Measurements from ENCODE around the gene DIS3L2. TPM values are rescaled to one million over a fixed set of nuclear protein-coding genes. Genes with fewer than 3 reads are reported as not detected.

DIS3L2 gene
- total RNA-seq, 1 experiment from 2014 or later: 28.5 TPM

GRCh38 chr2:232367591-232368233 lies 406.2 kb downstream of the DIS3L2 start:
- Mint-ChIP-seq H3K9me3 (no peaks in the 10 kb centered on the region), H3K27me3 (ENCODE audit: low read depth) (no peaks in the 10 kb centered on the region; the same call in 1 of the 2 replicates), H3K27ac (no peak overlapping the region), H3K36me3 (no peaks in the 10 kb centered on the region), H3K4me1 (peaks cover 9% of the 10 kb centered on the region), H3K4me3 (no peak overlapping the region)
- POLR2A ChIA-PET: interaction anchor here (0.6 to 1.8 kb wide), 2 partner anchors 62 to 68 kb away, joined by 3 to 6 read pairs; no protein-coding TSS in a partner anchor
- TF ChIP-seq FOXP4 (CRISPR knock-in tag; IDR thresholded peaks at IDR 0.05) (0 out of 2 replicates have a peak, but pooled peaks have one; percentile 11), PRDM15 (CRISPR knock-in tag; IDR thresholded peaks at IDR 0.05) (0 out of 2 replicates have a peak, but pooled peaks have one; percentile 13), CTCF (IDR thresholded peaks at IDR 0.05) (peak; percentile 47), FOXJ3 (CRISPR knock-in tag; IDR thresholded peaks at IDR 0.05; ENCODE audit: borderline replicate concordance) (no peak)
- DNase-seq (ENCODE audit: low spot score) (peak; percentile 83), ATAC-seq (peak; percentile 58)
- CTCF ChIA-PET: interaction anchor here (0.5 to 6.4 kb wide), 37 partner anchors 9 to 467 kb away, joined by 3 to 78 read pairs (median 6); partner anchors contain the start of genes ALPP and CHRND

GRCh38 chr2:232368311-232368731 lies 406.8 kb downstream of the DIS3L2 start:
- ChIA-PET POLR2A (interaction anchor here (1.8 kb wide), 1 partner anchor 68 kb away, joined by 6 read pairs; no protein-coding TSS in a partner anchor), CTCF (interaction anchor here (0.6 to 6.4 kb wide), 20 partner anchors 8 to 440 kb away, joined by 3 to 78 read pairs (median 9); partner anchors contain the start of gene ALPP)
- no peaks in the 10 kb centered on the region; the same call in 1 of the 2 replicates for H3K27me3 Mint-ChIP-seq (ENCODE audit: low read depth)
- peak; percentile 19 for DNase-seq (ENCODE audit: low spot score)
- H3K4me3 Mint-ChIP-seq: no peak overlapping the region
- H3K4me1 Mint-ChIP-seq: peaks cover 9% of the 10 kb centered on the region
- peak; percentile 6; the same call in 1 of the 2 replicates for ATAC-seq
- no peaks in the 10 kb centered on the region for H3K9me3 Mint-ChIP-seq
- TF ChIP-seq ZNF416 (CRISPR knock-in tag; IDR thresholded peaks at IDR 0.05) (no peak), FOXP1 (CRISPR knock-in tag; IDR thresholded peaks at IDR 0.05; ENCODE audit: borderline replicate concordance) (no peak), GRHL2 (CRISPR knock-in tag; IDR thresholded peaks at IDR 0.05; ENCODE audit: insufficient replicate concordance, severe bottlenecking) (no peak), NFATC4 (CRISPR knock-in tag; IDR thresholded peaks at IDR 0.05) (no peak), MXD4 (CRISPR knock-in tag; IDR thresholded peaks at IDR 0.05; ENCODE audit: borderline replicate concordance) (no peak), E2F5 (CRISPR knock-in tag; IDR thresholded peaks at IDR 0.05) (no peak), NR3C1 (CRISPR knock-in tag; conservative IDR thresholded peaks at IDR 0.05; ENCODE audit: low read depth) (no peak), FOXP4 (CRISPR knock-in tag; IDR thresholded peaks at IDR 0.05) (no peak)
- H3K27ac Mint-ChIP-seq: no peak overlapping the region
- H3K36me3 Mint-ChIP-seq: no peaks in the 10 kb centered on the region

Data from WTC11 (cell line).